GM12878 (cell line): Measurements from ENCODE around the gene TTC4. TPM values are rescaled to one million over a fixed set of nuclear protein-coding genes. Genes with fewer than 3 reads are reported as not detected.

Experiments
- ATAC-seq: fragments of 200-7000 bp; cut with Tn5 transposase; 3 replicates; pipeline ENCODE4 v1.9.1; 2020; ENCODE audit warnings: mild to moderate bottlenecking, moderate library complexity
- BruUV-seq: library from RNA; stranded (reverse); fragments of 400-500 nt; replicated peaks from 2 replicates; lab custom pipeline; 2021; lab: Mats Ljungman, UMichigan
- CTCF ChIA-PET: fragments of 300-600 bp; sonication (Branson Sonifier 250); formaldehyde crosslinking; extraction: SDS; loops from one replicate; lab custom pipeline; 2021; ENCODE audit warnings: inconsistent platforms; lab: Yijun Ruan, JAX
- POLR2A ChIA-PET: fragments of 350-600 bp; formaldehyde crosslinking; extraction: SDS; loops from one replicate; lab custom pipeline; 2021; ENCODE audit warnings: inconsistent platforms; lab: Charles Lee
- RAD21 ChIA-PET: fragments of 300-600 bp; sonication (Branson Sonifier 250); formaldehyde crosslinking; loops from one replicate; lab custom pipeline; 2023; ENCODE audit warnings: antibody characterized with exemption; ENCODE audit not compliant: unreplicated experiment; lab: Charles Lee
- SMC1A ChIA-PET: fragments of 300-600 bp; sonication (Branson Sonifier 250); formaldehyde crosslinking; loops from one replicate; lab custom pipeline; 2023; ENCODE audit not compliant: unreplicated experiment, uncharacterized antibody; lab: Charles Lee
- DNase-seq: peaks from one replicate; pipeline ENCODE4 v3.0.0-alpha.2; 2011; ENCODE audit warnings: low read depth, low spot score
- FAIRE-seq: peaks from 3 replicates; lab custom pipeline; 2011; peaks lifted over from hg19 to GRCh38; lab: Jason Lieb, UNC
- H2AFZ ChIP-seq: 2 replicates; pipeline ENCODE4 v1.6.0; 2011; ENCODE audit warnings: low read depth, low read length, control low read depth; ENCODE audit not compliant: control insufficient read depth
- H3K27ac ChIP-seq: 2 replicates; pipeline ENCODE4 v1.5.1; 2011; ENCODE audit warnings: control low read depth; ENCODE audit not compliant: control insufficient read depth, insufficient read depth
- H3K27me3 ChIP-seq, 2 experiments: replicated peaks in 1 of 2; 2 replicates each; pipeline versions ENCODE4 v1.6.0 to v1.6.1; 2011; ENCODE audit warnings: low read length in 1 of 2; ENCODE audit not compliant: control insufficient read depth in 2 of 2, insufficient read depth in 2 of 2
- H3K36me3 ChIP-seq, 2 experiments: 2 replicates each; pipeline ENCODE4 v1.5.1; 2011; ENCODE audit warnings: low read length in 1 of 2; ENCODE audit not compliant: control insufficient read depth in 2 of 2, insufficient read depth in 2 of 2
- H3K4me1 ChIP-seq: 2 replicates; pipeline ENCODE4 v1.6.1; 2011; ENCODE audit warnings: mild to moderate bottlenecking, low read length, moderate library complexity, mixed read lengths; ENCODE audit not compliant: control insufficient read depth, insufficient read depth
- H3K4me2 ChIP-seq: 2 replicates; pipeline ENCODE4 v1.6.0; 2011; ENCODE audit warnings: control low read depth; ENCODE audit not compliant: control insufficient read depth, insufficient read depth
- H3K4me3 ChIP-seq: fragments of 200-600 bp; sonication (generic); 2 replicates; pipeline ENCODE4 v1.5.1; 2016
- H3K79me2 ChIP-seq: 2 replicates; pipeline ENCODE4 v1.6.0; 2011; ENCODE audit warnings: low read length; ENCODE audit not compliant: control insufficient read depth, insufficient read depth
- H3K9ac ChIP-seq: 2 replicates; pipeline ENCODE4 v1.8.0; 2011; ENCODE audit warnings: low read length, control low read depth, mixed read lengths; ENCODE audit not compliant: control insufficient read depth, insufficient read depth
- H3K9me3 ChIP-seq: replicated peaks from 3 replicates; pipeline ENCODE4 v1.5.1; 2011; ENCODE audit warnings: mild to moderate bottlenecking, low read length; ENCODE audit not compliant: control insufficient read depth, insufficient read depth
- H4K20me1 ChIP-seq: 2 replicates; pipeline ENCODE4 v1.6.0; 2011; ENCODE audit not compliant: control insufficient read depth, insufficient read depth
- CBX5 ChIP-seq: sonication (generic); IDR thresholded peaks from 2 replicates; pipeline ENCODE4 v1.6.1; 2016; ENCODE audit warnings: low read depth, moderate library complexity, mild to moderate bottlenecking, inconsistent platforms
- CREB1 ChIP-seq: IDR thresholded peaks from 2 replicates; pipeline ENCODE4 v1.6.1; 2012; ENCODE audit warnings: low read depth, mild to moderate bottlenecking, inconsistent platforms
- CTCF ChIP-seq, 3 experiments: IDR thresholded peaks in 2 of 3; conservative IDR thresholded peaks in 1 of 3; 2 replicates each; pipeline ENCODE4 v1.5.1; 2011; ENCODE audit warnings: low read depth in 3 of 3, low read length in 3 of 3, mild to moderate bottlenecking in 3 of 3, control low read depth in 2 of 3, moderate library complexity in 2 of 3, inconsistent platforms in 1 of 3, mixed read lengths in 1 of 3; ENCODE audit not compliant: control insufficient read depth in 2 of 3, insufficient read depth in 1 of 3; ENCODE audit errors: extremely low read depth in 1 of 3
- HDAC2 ChIP-seq: fragments of 200-600 bp; sonication (generic); IDR thresholded peaks from 2 replicates; pipeline ENCODE4 v1.6.1; 2017
- MTA3 ChIP-seq: IDR thresholded peaks from 2 replicates; pipeline ENCODE4 v1.6.1; 2012; ENCODE audit warnings: low read length, inconsistent platforms, borderline replicate concordance
- NFXL1 ChIP-seq: fragments of 450-650 bp; IDR thresholded peaks from 2 replicates; pipeline ENCODE4 v1.6.1; 2017; ENCODE audit warnings: antibody characterized with exemption, mild to moderate bottlenecking, borderline replicate concordance
- NR2F1 ChIP-seq: fragments of 450-650 bp; conservative IDR thresholded peaks from 2 replicates; pipeline ENCODE4 v1.6.1; 2017; ENCODE audit warnings: mild to moderate bottlenecking
- POLR2AphosphoS2 ChIP-seq: IDR thresholded peaks from 2 replicates; pipeline ENCODE4 v1.6.1; 2011; ENCODE audit warnings: low read depth, mild to moderate bottlenecking, low read length, improper control_type of control experiment, moderate library complexity
- RAD21 ChIP-seq: IDR thresholded peaks from 2 replicates; pipeline ENCODE4 v1.6.1; 2011; ENCODE audit warnings: mild to moderate bottlenecking, low read depth, low read length, moderate library complexity; ENCODE audit not compliant: insufficient read depth
- RAD51 ChIP-seq: fragments of 450-650 bp; IDR thresholded peaks from 2 replicates; pipeline ENCODE4 v1.6.1; 2016; ENCODE audit warnings: moderate library complexity, mild to moderate bottlenecking, inconsistent platforms
- SIN3A ChIP-seq: IDR thresholded peaks from 2 replicates; pipeline ENCODE4 v1.6.1; 2012; ENCODE audit warnings: low read depth, low read length, improper control_type of control experiment
- SMAD5 ChIP-seq: IDR thresholded peaks from 2 replicates; pipeline ENCODE4 v1.6.1; 2016; ENCODE audit warnings: antibody characterized with exemption, low read depth
- SMC3 ChIP-seq: IDR thresholded peaks from 2 replicates; pipeline ENCODE4 v1.6.1; 2011; ENCODE audit warnings: low read length, improper control_type of control experiment, borderline replicate concordance
- SREBF2 ChIP-seq: IDR thresholded peaks from 2 replicates; pipeline ENCODE4 v1.6.1; 2012; ENCODE audit warnings: mild to moderate bottlenecking, low read length
- TCF3 ChIP-seq: IDR thresholded peaks from 2 replicates; pipeline ENCODE4 v1.6.1; 2012; ENCODE audit warnings: low read depth, mild to moderate bottlenecking, low read length, borderline replicate concordance; ENCODE audit not compliant: insufficient read depth
- ZNF687 ChIP-seq: fragments of 450-650 bp; IDR thresholded peaks from 2 replicates; pipeline ENCODE4 v1.6.1; 2017; ENCODE audit warnings: mild to moderate bottlenecking, moderate library complexity
- WGBS: methylation state at CpG from one replicate; pipeline ENCODE4 v1.1.6; 2016; ENCODE audit warnings: low lambda C conversion rate; ENCODE audit not compliant: insufficient replicate concordance, insufficient coverage; ENCODE audit errors: missing lambda C conversion rate; 5-methylcytosine and 5-hydroxymethylcytosine counted together
- in situ Hi-C: fragments of 300-500 bp; cut with MboI; formaldehyde crosslinking; loops from 9 replicates; pipeline ENCODE4 v1.14.3; 2018; ENCODE audit warnings: mixed read lengths
- intact Hi-C: fragments of 100-400 bp; cut with micrococcal nuclease; formaldehyde crosslinking; loops from one replicate; pipeline ENCODE4 v1.14.2; 2022; ENCODE audit not compliant: unreplicated experiment
- polyA plus RNA-seq, 11 experiments: library from polyadenylated mRNA; depleted of rRNA in 4 of 11; unstranded in 6 of 11; stranded (reverse) in 5 of 11; fragments of >200 nt; fragmentation: Nextera tagmentation in 4 of 11; fragmentation: Illumina TruSeq in 1 of 11; extraction: Ambion mirVana in 4 of 11; extraction: Trizol in 1 of 11; gene quantifications; 1 replicate in 1 of 11; 2 replicates in 10 of 11; pipeline versions ENCODE4 v1.2.1 to v1.2.3, GENCODE V29; 2011 to 2016; ENCODE audit warnings: inconsistent platforms in 2 of 11, missing spikeins in 2 of 11, low read depth in 1 of 11
- total RNA-seq, 4 experiments: library from RNA; depleted of rRNA in 3 of 4; stranded (reverse); fragments of >200 nt in 3 of 4; fragmentation: Illumina TruSeq in 1 of 4; extraction: Trizol in 1 of 4; gene quantifications; 2 replicates each; pipeline versions ENCODE4 v1.2.1 to v1.2.3, GENCODE V29; 2013 to 2021

The TTC4 gene
- total and polyA plus RNA-seq, 10 of the 15 experiments (the other 5 are each of a cell fraction or from before 2014, with no cell fraction given) = 23.4 to 50.5 (median 36.0) TPM

- POLR2A ChIA-PET = interaction anchor here (0.6 kb wide), 1 partner anchor 654 kb away, joined by 3 read pairs; no protein-coding TSS in a partner anchor
These were observed 76.3 kb downstream of the TTC4 start for GRCh38 chr1:54791880-54792522.

More at GRCh38 chr1:54791880-54792522, 76.3 kb downstream of the TTC4 start:
- no peak overlapping the region for H3K4me2 ChIP-seq
- ChIA-PET SMC1A (interaction anchor here (0.8 to 1.2 kb wide), 2 partner anchors 9 to 40 kb away, joined by 4 to 6 read pairs; partner anchors contain the start of gene TTC22), RAD21 (interaction anchor here (1.7 kb wide), 1 partner anchor 117 kb away, joined by 4 read pairs; no protein-coding TSS in a partner anchor), CTCF (interaction anchor here (0.6 to 2.6 kb wide), 5 partner anchors 9 to 320 kb away, joined by 3 to 11 read pairs (median 3); partner anchors contain the start of gene TTC22)
- H3K9me3 ChIP-seq = peaks cover 2% of the 10 kb centered on the region; the same call in 2 of the 3 replicates
- ATAC-seq = peak; percentile 38
- no peaks in the 10 kb centered on the region for H4K20me1 ChIP-seq
- intact Hi-C loops = no loop called here
- no peak for DNase-seq
- BruUV-seq = no TSS peak
- H3K4me1 ChIP-seq = no peaks in the 10 kb centered on the region
- H3K9ac ChIP-seq = no peak overlapping the region
- no peaks in the 10 kb centered on the region for H3K36me3 ChIP-seq
- no peak overlapping the region for H3K4me3 ChIP-seq
- in situ Hi-C loops = no loop called here
- no peak for TF ChIP-seq MTA3
- no peak for TF ChIP-seq NR2F1
- TF ChIP-seq TCF3 = no peak
- no peak for TF ChIP-seq SIN3A
- TF ChIP-seq CREB1 = no peak
- TF ChIP-seq SMAD5 = no peak
- no peak for TF ChIP-seq POLR2AphosphoS2
- peak; percentile 20 to 78 (median 69) for TF ChIP-seq CTCF (IDR thresholded peaks at IDR 0.05 in 2 of 3, conservative IDR thresholded peaks at IDR 0.05 in 1 of 3; ENCODE audit: control insufficient read depth in 2 of 3, extremely low read depth in 1 of 3, insufficient read depth in 1 of 3, low read depth in 3 of 3, low read length in 3 of 3)
- TF ChIP-seq RAD21 = peak; percentile 43
- TF ChIP-seq HDAC2 = no peak
- TF ChIP-seq SMC3 = peak; percentile 18; the same call in 1 of the 2 replicates
- TF ChIP-seq CBX5 = no peak
- TF ChIP-seq RAD51 = no peak
- no peak for TF ChIP-seq NFXL1
- TF ChIP-seq SREBF2 = no peak
- no peak for TF ChIP-seq ZNF687
- H3K27ac ChIP-seq = no peak overlapping the region
- WGBS = 72% methylated on average over 9 of the region's 13 CpGs
- no peaks in the 10 kb centered on the region for H3K27me3 ChIP-seq
- no peaks in the 10 kb centered on the region for H3K79me2 ChIP-seq
- H2AFZ ChIP-seq = no peak overlapping the region
- FAIRE-seq = peak; percentile 23
